ENCODE measurements around the gene PDK2.

- TF ChIP-seq, protein P1, sequence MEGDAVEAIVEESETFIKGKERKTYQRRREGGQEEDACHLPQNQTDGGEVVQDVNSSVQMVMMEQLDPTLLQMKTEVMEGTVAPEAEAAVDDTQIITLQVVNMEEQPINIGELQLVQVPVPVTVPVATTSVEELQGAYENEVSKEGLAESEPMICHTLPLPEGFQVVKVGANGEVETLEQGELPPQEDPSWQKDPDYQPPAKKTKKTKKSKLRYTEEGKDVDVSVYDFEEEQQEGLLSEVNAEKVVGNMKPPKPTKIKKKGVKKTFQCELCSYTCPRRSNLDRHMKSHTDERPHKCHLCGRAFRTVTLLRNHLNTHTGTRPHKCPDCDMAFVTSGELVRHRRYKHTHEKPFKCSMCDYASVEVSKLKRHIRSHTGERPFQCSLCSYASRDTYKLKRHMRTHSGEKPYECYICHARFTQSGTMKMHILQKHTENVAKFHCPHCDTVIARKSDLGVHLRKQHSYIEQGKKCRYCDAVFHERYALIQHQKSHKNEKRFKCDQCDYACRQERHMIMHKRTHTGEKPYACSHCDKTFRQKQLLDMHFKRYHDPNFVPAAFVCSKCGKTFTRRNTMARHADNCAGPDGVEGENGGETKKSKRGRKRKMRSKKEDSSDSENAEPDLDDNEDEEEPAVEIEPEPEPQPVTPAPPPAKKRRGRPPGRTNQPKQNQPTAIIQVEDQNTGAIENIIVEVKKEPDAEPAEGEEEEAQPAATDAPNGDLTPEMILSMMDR (IDR thresholded peaks at IDR 0.05; ENCODE audit: insufficient read depth, low read length, poor library complexity, severe bottlenecking): no peak
- TF ChIP-seq EZH2phosphoT487 (conservative IDR thresholded peaks at IDR 0.05; ENCODE audit: low read length): no peak
Observed at GRCh38 chr17:50144355-50144754, 49.2 kb downstream of the PDK2 start.
